WTC11 (cell line): ENCODE results near the gene AKAP9. TPM values are rescaled to one million over a fixed set of nuclear protein-coding genes. Genes with fewer than 3 reads are reported as not detected.

ENCODE experiments used
- ATAC-seq: fragments of 200-7000 bp; cut with Tn5 transposase; 2 replicates; pipeline ENCODE4 v1.10.0; 2021; ENCODE audit warnings: mild to moderate bottlenecking, moderate library complexity
- CTCF ChIA-PET: fragments of 300-600 bp; sonication (Branson Sonifier 250); formaldehyde crosslinking; loops from one replicate; lab custom pipeline; 2021; ENCODE audit warnings: antibody characterized with exemption; lab: Charles Lee
- POLR2A ChIA-PET: fragments of 350-600 bp; sonication (Branson Sonifier 250); formaldehyde crosslinking; loops from one replicate; lab custom pipeline; 2021; ENCODE audit warnings: antibody characterized with exemption; lab: Charles Lee
- DNase-seq: peaks from one replicate; pipeline ENCODE4 v3.0.0; 2021; ENCODE audit warnings: low spot score
- H3K27ac Mint-ChIP-seq: 2 replicates; pipeline ENCODE4 v1.8.0; 2021; ENCODE audit warnings: mixed read lengths
- H3K27me3 Mint-ChIP-seq: 2 replicates; pipeline ENCODE4 v1.8.0; 2021; ENCODE audit warnings: low read depth, mild to moderate bottlenecking, moderate library complexity, mixed read lengths
- H3K36me3 Mint-ChIP-seq: 2 replicates; pipeline ENCODE4 v1.8.0; 2021; ENCODE audit warnings: mixed read lengths
- H3K4me1 Mint-ChIP-seq: 2 replicates; pipeline ENCODE4 v1.8.0; 2022; ENCODE audit warnings: mixed read lengths
- H3K4me3 Mint-ChIP-seq: 2 replicates; pipeline ENCODE4 v1.8.0; 2021; ENCODE audit warnings: mild to moderate bottlenecking, moderate library complexity, mixed read lengths
- H3K9me3 Mint-ChIP-seq: 2 replicates; pipeline ENCODE4 v1.8.0; 2021; ENCODE audit warnings: mixed read lengths
- HMGA2 ChIP-seq: fragments of 250-450 bp; sonication (Bioruptor Pico); IDR thresholded peaks from 2 replicates; pipeline ENCODE4 v1.4.0; 2021; ENCODE audit warnings: mild to moderate bottlenecking, moderate library complexity
- JUN ChIP-seq: sonication (generic); formaldehyde crosslinking; IDR thresholded peaks from 2 replicates; pipeline ENCODE4 v1.8.0; 2023; ENCODE audit warnings: mild to moderate bottlenecking, missing genetic modification reagents
- KAT7 ChIP-seq: sonication (generic); formaldehyde crosslinking; IDR thresholded peaks from 2 replicates; pipeline ENCODE4 v1.8.1; 2023; ENCODE audit warnings: missing genetic modification reagents, mild to moderate bottlenecking, borderline replicate concordance
- MLX ChIP-seq: sonication (generic); formaldehyde crosslinking; IDR thresholded peaks from 2 replicates; pipeline ENCODE4 v1.8.1; 2023; ENCODE audit warnings: mild to moderate bottlenecking, missing genetic modification reagents, moderate library complexity
- NR1H2 ChIP-seq: sonication (generic); formaldehyde crosslinking; IDR thresholded peaks from 2 replicates; pipeline ENCODE4 v1.9.0; 2021; ENCODE audit warnings: mild to moderate bottlenecking, moderate library complexity, missing genetic modification reagents
- RELA ChIP-seq: sonication (generic); formaldehyde crosslinking; IDR thresholded peaks from 2 replicates; pipeline ENCODE4 v1.8.1; 2022; ENCODE audit warnings: missing genetic modification reagents, mild to moderate bottlenecking, borderline replicate concordance
- SOX15 ChIP-seq: fragments of 250-450 bp; sonication (Bioruptor Pico); IDR thresholded peaks from 2 replicates; pipeline ENCODE4 v1.9.0; 2021; ENCODE audit warnings: mild to moderate bottlenecking
- STAT6 ChIP-seq: sonication (generic); formaldehyde crosslinking; conservative IDR thresholded peaks from 2 replicates; pipeline ENCODE4 v1.8.1; 2023; ENCODE audit warnings: mild to moderate bottlenecking, low read depth, missing genetic modification reagents, moderate library complexity
- TCF7 ChIP-seq: sonication (generic); formaldehyde crosslinking; IDR thresholded peaks from 2 replicates; pipeline ENCODE4 v1.8.0; 2022; ENCODE audit warnings: mild to moderate bottlenecking, low read depth, missing genetic modification reagents, moderate library complexity
- ZNF263 ChIP-seq: sonication (generic); formaldehyde crosslinking; IDR thresholded peaks from 2 replicates; pipeline ENCODE4 v1.8.1; 2022; ENCODE audit warnings: low read depth, mild to moderate bottlenecking, moderate library complexity, missing genetic modification reagents
- ZNF396 ChIP-seq: fragments of 250-450 bp; sonication (Bioruptor Pico); IDR thresholded peaks from 2 replicates; pipeline ENCODE4 v1.8.0; 2021; ENCODE audit warnings: mild to moderate bottlenecking, moderate library complexity, borderline replicate concordance
- ZSCAN18 ChIP-seq: fragments of 250-450 bp; sonication (Bioruptor Pico); IDR thresholded peaks from 2 replicates; pipeline ENCODE4 v2.1.2; 2022; ENCODE audit warnings: mild to moderate bottlenecking, moderate library complexity
- total RNA-seq: library from RNA; stranded (reverse); gene quantifications from 3 replicates; pipeline ENCODE4 v1.2.3, GENCODE V29; 2021
- TF ChIP-seq, protein P1 (sequence below): sonication (generic); formaldehyde crosslinking; IDR thresholded peaks from 2 replicates; pipeline ENCODE4 v1.8.0; 2023; ENCODE audit warnings: missing genetic modification reagents, mild to moderate bottlenecking, borderline replicate concordance
- TF ChIP-seq, protein P2 (sequence below): sonication (generic); formaldehyde crosslinking; IDR thresholded peaks from 2 replicates; pipeline ENCODE4 v1.8.0; 2022; ENCODE audit warnings: mild to moderate bottlenecking, missing genetic modification reagents

AKAP9 gene
- total RNA-seq, 1 experiment from 2014 or later, result 35.2 TPM

DNA sequence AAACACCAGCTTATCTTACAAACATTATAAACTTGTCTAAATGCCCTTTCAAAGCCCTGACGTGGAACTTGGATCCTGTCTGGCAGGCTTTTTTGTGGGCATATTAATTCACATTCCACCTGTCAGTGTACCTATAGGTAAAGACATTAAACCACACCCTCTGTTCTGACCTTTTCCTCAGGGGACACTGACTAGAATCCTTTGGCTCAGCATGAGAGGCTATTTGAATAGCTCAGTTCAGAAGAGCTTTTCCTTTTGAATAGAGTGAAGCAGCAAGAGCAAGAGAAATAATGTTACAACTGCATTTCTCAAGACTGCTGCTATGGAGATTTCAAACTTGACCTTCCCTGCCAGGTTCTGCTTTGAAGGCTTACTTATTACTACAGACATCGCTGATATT, 116.7 kb downstream of the AKAP9 start:
- CTCF ChIA-PET, result interaction anchor here (1.0 to 1.2 kb wide), 2 partner anchors 360 to 367 kb away, joined by 3 to 4 read pairs; no protein-coding TSS in a partner anchor
- no peak for DNase-seq
- Mint-ChIP-seq H3K4me3 (no peak overlapping the region), H3K9me3 (no peaks in the 10 kb centered on the region), H3K36me3 (0 out of 2 replicates have a peak, but pooled peaks cover 2% of the 10 kb centered on the region), H3K4me1 (peaks cover 8% of the 10 kb centered on the region), H3K27me3 (no peaks in the 10 kb centered on the region), H3K27ac (no peak overlapping the region)
- POLR2A ChIA-PET, result interaction anchor here (0.6 kb wide), 1 partner anchor 25 kb away, joined by 3 read pairs; no protein-coding TSS in a partner anchor
- peak; percentile 94 for ATAC-seq
- TF ChIP-seq STAT6 (no peak), ZNF396 (no peak), SOX15 (CRISPR knock-in tag) (no peak), ZSCAN18 (CRISPR knock-in tag) (no peak)
- TF ChIP-seq, protein P1, sequence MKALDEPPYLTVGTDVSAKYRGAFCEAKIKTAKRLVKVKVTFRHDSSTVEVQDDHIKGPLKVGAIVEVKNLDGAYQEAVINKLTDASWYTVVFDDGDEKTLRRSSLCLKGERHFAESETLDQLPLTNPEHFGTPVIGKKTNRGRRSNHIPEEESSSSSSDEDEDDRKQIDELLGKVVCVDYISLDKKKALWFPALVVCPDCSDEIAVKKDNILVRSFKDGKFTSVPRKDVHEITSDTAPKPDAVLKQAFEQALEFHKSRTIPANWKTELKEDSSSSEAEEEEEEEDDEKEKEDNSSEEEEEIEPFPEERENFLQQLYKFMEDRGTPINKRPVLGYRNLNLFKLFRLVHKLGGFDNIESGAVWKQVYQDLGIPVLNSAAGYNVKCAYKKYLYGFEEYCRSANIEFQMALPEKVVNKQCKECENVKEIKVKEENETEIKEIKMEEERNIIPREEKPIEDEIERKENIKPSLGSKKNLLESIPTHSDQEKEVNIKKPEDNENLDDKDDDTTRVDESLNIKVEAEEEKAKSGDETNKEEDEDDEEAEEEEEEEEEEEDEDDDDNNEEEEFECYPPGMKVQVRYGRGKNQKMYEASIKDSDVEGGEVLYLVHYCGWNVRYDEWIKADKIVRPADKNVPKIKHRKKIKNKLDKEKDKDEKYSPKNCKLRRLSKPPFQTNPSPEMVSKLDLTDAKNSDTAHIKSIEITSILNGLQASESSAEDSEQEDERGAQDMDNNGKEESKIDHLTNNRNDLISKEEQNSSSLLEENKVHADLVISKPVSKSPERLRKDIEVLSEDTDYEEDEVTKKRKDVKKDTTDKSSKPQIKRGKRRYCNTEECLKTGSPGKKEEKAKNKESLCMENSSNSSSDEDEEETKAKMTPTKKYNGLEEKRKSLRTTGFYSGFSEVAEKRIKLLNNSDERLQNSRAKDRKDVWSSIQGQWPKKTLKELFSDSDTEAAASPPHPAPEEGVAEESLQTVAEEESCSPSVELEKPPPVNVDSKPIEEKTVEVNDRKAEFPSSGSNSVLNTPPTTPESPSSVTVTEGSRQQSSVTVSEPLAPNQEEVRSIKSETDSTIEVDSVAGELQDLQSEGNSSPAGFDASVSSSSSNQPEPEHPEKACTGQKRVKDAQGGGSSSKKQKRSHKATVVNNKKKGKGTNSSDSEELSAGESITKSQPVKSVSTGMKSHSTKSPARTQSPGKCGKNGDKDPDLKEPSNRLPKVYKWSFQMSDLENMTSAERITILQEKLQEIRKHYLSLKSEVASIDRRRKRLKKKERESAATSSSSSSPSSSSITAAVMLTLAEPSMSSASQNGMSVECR (CRISPR knock-in tag), result no peak

GRCh38 chr7:92058040-92058439, 117.4 kb downstream of the AKAP9 start:
- TF ChIP-seq HMGA2 (CRISPR knock-in tag) (no peak), NR1H2 (CRISPR knock-in tag) (no peak), ZNF263 (CRISPR knock-in tag) (no peak), MLX (no peak), ZNF396 (no peak), TCF7 (CRISPR knock-in tag) (no peak), RELA (CRISPR knock-in tag) (no peak), JUN (CRISPR knock-in tag) (no peak), KAT7 (CRISPR knock-in tag) (no peak)
- TF ChIP-seq, protein P2, sequence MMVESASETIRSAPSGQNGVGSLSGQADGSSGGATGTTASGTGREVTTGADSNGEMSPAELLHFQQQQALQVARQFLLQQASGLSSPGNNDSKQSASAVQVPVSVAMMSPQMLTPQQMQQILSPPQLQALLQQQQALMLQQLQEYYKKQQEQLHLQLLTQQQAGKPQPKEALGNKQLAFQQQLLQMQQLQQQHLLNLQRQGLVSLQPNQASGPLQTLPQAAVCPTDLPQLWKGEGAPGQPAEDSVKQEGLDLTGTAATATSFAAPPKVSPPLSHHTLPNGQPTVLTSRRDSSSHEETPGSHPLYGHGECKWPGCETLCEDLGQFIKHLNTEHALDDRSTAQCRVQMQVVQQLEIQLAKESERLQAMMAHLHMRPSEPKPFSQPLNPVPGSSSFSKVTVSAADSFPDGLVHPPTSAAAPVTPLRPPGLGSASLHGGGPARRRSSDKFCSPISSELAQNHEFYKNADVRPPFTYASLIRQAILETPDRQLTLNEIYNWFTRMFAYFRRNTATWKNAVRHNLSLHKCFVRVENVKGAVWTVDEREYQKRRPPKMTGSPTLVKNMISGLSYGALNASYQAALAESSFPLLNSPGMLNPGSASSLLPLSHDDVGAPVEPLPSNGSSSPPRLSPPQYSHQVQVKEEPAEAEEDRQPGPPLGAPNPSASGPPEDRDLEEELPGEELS (CRISPR knock-in tag), result no peak
- 0 out of 2 replicates have a peak, but pooled peaks cover 2% of the 10 kb centered on the region for H3K36me3 Mint-ChIP-seq
- DNase-seq (no peak), ATAC-seq (no peak)
- no peak overlapping the region for H3K27ac Mint-ChIP-seq
- peaks cover 8% of the 10 kb centered on the region for H3K4me1 Mint-ChIP-seq
- CTCF ChIA-PET, result interaction anchor here (1.0 to 1.2 kb wide), 2 partner anchors 360 to 366 kb away, joined by 3 to 4 read pairs; no protein-coding TSS in a partner anchor
- no peaks in the 10 kb centered on the region for H3K9me3 Mint-ChIP-seq
- POLR2A ChIA-PET, result interaction anchor here (0.6 kb wide), 1 partner anchor 26 kb away, joined by 3 read pairs; no protein-coding TSS in a partner anchor
- no peak overlapping the region for H3K4me3 Mint-ChIP-seq
- H3K27me3 Mint-ChIP-seq, result no peaks in the 10 kb centered on the region
